HG03097 (cell line): Measurements from ENCODE around the gene EFCC1.

Experiments
- ATAC-seq: cut with Tn5 transposase; IDR thresholded peaks from one replicate; pipeline ENCODE4 v1.9.1; 2021; ENCODE audit not compliant: unreplicated experiment, low FRiP score

The EFCC1 gene, protein sequence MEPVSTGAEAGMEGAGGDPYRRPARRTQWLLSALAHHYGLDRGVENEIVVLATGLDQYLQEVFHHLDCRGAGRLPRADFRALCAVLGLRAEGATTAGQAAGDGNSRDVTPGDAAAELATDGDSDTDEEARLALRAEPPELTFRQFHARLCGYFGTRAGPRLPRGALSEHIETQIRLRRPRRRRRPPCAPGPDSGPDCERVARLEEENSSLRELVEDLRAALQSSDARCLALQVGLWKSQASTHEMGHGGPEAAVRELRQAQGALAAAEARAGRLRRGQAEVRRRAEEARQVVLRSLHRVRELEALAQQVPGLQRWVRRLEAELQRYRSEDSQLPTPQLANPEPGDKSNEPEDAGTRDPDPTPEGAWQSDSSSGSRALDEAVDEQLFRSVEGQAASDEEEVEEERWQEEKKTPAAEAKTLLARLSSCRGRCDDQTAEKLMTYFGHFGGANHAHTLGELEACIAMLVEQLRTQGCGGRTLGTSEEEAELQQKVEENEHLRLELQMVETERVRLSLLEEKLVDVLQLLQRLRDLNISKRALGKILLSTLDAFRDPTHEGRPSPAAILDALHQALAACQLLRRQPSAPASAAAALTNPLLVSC

DNA sequence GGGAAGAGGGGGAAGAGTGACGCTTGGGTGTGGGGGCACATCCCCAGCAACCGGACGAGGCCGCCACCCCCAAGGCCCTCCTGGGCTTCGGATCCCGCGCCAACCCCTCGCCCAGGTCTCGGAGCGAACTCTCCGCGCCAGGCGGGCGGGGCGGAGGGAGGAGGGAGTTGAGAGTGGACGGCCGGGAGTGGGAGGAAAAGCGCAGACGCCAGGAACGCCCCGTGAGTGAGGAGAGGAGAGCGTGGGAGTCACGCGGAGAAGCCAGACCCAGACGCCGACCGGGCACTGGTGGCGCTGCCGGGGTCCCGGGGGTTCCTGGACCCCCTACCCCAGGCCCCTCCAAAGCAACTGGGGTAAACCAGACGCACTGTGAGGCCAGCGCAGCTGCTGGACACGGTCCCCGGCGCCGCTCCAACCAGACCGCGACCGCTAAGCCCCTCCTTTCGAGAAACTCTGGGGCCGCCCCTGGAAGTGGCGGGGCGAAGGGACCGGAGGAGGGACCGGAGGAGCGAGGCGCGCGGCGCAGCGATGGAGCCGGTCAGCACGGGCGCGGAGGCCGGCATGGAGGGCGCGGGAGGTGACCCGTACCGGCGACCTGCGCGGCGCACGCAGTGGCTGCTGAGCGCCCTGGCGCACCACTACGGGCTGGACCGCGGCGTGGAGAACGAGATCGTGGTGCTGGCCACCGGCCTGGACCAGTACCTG, at the start of gene EFCC1:
TSS of gene EFCC1 (plus strand) at position 204 of the 705 bp plus-strand sequence. CDS start at position 529, 325 bp downstream.
- no peak for ATAC-seq

DNA sequence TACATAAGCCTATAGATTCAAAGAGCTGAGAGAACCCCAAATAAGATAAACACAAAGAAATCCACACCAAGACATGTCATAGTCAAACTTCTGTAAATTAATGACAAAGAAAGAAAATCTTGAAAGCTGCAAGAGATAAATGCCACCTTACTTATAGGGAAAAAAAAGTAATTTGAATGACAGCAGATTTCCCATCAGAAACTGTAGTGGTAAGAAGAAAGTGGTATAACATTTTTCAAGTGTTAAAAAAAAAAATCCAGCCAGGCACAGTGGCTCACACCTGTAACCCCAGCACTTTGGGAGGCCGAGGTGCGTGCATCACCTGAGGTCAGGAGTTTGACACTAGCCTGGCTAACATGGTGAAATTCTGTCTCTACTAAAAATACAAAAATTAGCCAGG, 44.7 kb upstream of the EFCC1 start:
- ATAC-seq = no peak

DNA sequence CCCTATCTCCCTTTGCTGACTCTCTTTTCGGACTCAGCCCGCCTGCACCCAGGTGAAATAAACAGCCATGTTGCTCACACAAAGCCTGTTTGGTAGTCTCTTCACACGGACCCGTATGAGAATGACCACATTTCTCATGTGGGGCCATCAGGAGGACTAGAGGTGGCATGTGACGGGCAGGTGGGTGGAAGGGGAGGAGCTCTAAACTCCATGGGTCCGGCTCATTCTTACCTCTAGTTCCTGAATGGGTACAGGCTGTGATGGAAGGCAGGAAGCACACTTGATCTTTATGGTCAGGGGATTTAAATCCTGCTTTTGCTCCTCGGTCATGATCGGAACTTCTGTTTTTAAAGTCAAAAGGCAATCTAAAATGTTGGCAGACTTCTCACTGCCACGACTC, 35.8 kb upstream of the EFCC1 start:
- no peak for ATAC-seq

DNA sequence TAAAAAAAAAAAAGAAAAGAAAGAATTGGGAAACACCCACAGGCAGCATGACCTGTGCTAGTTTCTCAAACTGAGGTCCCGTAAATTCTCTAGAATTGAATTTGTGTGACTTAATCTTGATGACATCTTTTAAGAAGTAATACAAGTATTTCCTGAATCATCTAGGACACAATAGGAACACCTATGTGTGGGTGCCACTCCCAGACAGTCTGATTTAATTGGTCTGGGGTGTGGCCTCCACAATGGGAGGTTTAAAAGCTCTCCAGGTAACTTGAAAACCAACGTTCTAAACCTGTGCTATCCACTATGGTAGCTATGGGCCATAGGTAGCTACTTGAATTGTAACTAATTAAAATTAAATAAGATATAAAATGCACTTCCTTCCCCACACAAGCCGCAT, 35.3 kb upstream of the EFCC1 start:
- ATAC-seq = no peak

DNA sequence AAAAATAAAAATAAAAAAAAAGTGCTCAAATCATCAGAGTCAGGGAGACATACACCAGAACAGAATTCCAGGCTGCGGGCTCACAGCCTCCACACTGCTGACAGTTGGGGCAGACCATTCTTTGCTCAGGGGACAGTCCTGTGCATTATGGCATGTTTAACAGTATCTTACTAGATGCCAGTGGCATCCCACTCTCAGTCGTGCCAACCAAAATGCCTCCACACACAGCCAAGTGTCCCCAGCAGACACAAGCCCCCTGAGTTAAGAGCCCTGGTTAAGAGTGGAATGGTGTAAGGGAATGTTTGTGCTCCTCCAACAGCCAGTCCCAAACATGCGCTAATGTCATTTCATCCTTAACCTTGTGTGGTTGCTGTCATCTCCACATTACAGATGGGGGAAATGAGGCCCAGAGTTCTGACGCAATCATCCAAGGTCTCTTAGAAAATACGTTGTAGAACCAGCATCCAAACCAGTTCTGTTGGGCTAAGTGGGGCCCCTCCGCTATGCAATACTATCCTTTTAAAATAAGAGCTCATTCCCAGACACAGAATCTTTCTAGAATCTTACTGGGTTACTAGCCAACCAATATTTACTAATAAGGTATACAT, 33.3 kb upstream of the EFCC1 start:
- no peak for ATAC-seq

DNA sequence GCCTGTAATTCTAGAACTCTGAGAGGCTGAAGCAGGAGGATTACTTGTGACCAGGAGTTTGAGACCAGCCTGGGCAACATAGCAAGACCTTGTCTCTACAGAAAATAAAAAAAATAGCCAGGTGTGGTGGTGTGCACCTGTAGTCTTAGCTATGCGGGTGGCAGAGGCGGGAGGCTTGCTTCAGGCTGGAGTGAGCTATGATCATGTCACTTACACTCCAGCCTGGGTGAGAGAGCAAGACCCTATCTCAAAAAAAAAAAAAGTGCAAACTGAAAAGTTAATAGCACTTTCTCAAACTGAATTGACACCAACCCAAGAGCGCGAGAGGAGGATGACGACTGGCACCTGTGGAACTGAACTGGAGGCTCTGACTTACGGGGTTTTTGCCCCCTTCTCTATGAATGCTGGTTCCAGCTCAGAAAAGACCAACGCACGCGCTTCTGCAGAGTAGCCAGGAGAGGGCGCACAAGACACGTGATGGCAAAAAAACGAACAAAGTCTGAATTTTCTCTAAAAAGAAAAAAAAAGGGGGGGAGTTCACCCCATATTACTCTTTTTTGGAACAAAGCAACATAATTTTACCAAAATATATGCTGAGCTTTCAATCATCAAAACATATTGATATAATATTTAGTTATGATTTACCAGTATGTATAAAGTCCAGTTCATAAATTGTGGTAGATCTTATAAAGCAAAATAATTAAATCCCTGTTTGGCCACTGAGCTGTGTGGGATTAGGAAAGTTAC, 30.9 kb upstream of the EFCC1 start:
- ATAC-seq = no peak

DNA sequence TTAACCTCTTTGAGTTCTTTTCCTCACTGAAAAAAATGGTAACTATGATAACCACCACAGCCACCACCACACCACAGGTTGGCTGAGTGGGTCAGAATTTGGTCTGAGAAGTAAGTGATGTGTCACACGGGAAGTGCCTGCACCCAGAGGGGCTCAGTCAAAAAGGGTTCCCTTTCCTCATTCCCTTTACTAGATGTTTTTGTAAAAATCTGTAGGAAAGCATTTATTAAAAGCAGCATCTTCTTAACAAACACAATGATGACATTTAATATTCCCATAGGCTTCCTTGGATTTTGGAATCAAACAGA, 30.4 kb upstream of the EFCC1 start:
- ATAC-seq = no peak

DNA sequence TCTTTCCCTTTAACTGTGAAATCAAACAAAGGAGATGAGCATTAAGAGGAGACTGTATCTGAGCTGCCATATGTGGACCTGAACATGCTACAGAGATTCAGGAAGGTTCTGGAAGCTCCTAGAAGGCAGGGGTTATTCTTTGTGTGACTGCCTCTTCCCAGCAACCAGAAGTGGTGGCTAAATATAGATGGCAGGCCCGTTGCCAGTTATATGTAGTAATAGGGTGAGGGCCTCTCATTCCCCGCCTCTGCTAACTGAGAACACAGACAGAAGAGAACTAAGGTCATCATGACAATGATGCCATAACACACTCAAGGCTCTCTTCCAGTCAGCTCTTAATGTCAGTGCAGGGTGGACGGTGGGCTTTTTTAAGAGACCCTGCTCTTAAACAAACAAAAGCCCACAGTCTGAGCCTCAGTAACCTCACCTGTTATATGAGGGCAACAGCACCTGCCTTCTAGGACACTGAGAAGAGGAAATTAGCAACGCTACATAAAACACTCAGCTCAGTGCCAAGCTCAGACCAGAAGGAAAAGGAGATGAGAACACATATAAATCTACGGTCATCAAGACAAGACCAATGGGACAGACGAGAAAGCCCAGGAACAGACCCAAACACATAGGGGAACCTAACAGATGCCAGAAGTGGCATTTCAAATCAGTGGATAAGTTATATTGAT, 29.5 kb upstream of the EFCC1 start:
- no peak for ATAC-seq

DNA sequence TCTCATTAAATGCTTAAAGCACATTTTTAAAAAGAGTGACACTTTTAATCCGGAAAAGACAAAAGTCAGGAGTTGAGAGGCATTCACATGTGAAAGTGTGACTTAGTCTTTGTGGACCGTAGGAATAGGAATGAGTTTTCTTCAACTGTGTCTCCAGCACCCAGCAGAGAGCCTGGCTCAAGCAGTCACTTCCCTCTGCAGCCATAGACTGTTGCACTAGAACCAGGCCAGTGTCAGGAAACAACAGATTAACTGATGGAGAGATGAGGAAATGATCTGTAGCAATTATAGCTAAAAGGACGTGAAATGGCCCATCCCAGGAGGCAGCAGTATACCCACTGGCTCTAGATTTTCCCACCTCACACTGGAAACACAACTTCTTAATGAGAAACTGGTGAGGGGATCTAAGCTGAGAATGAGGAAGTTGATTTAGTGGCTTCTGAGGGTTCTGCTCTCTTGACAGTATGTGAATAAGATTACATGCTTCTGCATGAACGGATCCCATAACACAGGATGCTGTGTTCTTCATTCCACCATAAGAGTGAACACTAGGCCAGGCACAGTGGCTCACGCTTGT, 27.0 kb upstream of the EFCC1 start:
- ATAC-seq = no peak

DNA sequence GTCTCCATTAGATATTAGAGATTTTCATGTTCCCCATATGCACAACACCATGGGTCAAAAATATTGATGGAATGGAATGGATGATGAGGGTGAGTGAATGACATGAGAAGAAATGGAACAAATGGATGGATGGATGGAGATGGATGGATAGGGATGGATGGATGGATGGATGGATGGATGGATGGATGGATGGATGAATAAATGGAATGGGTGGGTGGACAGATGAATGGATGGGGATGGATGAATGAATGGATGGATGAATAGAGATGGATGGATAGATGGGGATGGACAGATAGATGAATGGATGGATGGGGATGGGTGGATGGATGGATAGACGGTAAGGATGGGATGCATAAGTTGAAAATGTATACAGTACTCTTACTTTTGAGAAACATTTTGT, 25.8 kb upstream of the EFCC1 start:
- ATAC-seq = no peak

DNA sequence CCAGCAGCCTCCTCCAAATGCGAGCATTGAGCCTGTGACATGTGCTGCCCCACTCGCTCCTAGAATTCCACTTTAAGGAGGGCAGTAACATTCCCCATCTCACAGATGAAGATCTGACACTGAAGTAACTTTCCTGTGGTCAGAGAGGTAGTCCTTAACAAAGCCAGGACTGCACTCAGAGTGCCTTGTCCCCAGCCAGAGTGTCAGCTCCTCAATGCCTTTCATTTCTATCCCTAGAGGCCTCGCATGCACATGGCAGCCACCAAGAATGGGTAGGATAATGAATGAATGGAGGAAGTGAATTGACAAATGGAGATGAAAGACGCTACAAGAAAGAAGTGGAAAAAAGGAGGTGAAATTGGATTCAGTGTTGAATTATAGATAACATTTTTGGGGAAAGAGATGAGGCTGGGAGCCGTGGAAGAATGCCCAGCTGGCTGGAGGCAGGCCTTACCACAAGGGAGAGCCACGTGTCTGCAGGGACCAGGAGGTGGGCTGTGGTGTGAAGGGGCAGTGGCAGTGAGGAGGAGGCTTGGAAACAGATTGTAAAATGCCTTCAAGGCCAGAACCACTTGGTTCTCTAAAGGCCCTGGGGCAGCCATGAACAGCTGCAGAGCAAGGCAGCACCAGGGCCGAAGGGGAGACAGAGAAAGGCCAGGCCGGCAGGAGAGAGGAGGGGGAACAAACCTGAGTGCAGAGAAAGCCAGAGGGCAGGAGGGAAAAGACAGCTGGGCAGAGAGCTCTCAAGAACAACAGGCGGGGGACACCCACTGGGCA, 17.6 kb upstream of the EFCC1 start:
- no peak for ATAC-seq

DNA sequence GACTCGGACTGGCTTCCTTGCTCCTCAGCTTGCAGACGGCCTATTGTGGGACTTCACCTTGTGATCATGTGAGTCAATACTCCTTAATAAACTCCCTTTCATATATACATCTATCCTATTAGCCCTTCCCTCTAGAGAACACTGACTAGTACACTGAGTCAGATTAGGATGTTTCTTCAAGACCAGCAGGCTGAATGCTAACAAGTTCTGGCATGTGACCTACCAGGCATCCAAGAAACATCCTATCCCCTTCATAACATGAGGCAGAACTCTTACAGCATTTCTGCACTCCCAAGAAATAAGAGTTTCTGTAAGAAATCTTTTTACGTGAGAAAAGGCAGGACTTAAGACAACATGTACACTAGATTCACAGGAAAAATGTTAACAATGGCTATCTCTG, 16.5 kb upstream of the EFCC1 start:
- ATAC-seq = no peak

DNA sequence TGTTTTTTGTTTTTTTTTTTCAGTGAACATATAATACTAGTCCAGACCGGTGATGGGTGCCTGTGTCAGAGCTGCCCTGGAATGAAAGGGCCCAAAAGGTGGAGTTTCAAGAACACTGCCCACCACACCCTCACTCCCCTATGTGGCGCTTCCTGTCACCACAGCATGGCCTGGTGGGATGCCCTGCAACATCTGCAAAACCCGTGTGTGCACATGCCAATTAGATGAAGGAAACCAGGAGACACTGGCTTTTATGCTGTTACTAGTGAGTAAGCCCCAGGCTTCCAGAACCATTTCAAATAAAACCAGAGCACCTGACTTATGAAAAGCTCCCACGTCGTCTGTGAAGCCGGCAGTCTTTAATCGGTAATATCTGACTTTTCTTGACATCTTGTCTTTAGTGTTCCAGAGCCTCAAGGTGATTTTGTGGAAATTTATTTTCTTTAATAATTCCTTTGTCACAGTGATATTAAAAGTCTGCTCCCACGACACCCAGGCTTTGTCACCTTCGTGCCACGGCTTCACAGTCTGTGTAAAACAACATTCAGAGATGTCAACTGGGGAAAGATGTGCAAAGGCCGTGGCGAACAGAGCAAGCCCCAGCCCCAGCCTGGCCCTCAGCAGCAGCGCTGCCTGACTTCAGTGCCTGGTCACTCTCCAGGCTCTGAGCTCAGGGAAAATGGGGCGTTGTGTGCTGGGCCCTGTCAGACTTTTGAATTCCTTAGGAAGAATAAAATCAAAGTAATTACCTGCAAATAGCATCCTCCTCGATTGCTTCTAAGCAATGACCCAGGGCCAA, 13.6 kb upstream of the EFCC1 start:
- no peak for ATAC-seq

DNA sequence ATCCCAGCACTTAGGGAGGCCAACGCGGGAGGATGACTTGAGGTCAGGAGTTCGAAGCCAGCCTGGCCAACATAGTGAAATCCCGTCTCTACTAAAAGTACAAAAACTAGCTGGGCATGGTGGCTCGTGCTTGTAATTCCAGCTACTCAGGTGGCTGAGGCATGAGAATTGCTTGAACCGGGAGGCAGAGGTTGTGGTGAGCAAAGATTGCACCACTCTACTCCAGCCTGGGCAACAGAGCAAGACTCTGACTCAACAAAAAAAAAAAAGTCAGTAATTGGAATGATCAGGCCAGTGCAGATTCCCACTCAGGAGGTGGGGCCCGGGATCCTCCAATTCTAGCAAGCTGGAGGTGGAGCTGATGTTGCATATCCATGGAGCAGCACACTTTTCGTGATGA, 12.8 kb upstream of the EFCC1 start:
- ATAC-seq = no peak

DNA sequence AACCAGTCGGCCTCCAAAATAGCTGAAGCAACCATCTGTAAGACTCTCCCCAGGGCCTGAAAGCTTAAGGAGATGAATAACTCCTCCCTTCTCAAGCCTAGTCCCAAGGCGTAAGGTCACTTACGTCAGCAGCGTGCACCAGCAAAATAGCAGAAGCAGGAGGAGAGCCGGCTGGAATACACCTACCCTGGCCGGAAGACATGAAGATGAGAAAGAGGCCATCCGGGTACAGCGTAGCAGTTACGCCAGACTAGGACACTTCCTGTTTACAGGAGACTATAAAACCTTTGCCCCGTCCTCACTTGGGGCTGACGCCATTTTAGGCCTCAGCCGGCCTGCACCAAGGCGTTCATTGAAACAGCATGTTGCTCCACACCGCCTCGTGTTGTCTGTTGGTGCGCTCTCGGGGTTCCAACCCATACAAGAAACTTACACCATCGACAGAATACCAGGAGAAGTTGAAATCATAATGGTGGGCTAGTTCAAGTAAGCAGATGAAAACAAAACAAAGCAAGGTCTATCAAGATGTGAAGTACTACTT, 9.7 kb upstream of the EFCC1 start:
- ATAC-seq = no peak

DNA sequence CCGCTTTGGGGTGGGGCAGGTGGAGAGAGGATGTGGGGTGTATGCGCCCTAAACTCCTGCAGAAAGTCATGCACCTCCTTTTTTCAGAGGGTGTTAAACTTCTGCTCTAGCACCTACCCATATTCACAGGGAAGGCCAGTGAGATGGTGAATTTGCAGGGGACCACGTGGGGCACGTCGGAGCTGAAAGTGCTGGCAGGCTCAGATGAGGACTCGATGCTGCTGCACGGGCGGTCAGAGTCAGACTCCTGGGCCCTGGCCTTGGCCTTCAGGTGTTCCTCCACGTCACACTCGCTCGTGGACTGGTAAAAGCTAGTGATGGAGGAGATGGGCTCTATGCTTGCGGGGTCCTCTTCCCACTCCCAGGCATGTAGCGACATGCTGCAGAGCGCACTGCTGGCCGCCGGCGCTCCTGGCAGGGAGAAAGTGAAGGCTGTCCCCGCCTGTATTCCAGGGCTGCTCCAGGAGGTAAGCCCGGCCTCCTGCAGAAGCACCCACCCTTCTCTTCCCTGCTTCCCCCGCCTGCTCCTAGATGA, 8.1 kb upstream of the EFCC1 start:
- no peak for ATAC-seq

DNA sequence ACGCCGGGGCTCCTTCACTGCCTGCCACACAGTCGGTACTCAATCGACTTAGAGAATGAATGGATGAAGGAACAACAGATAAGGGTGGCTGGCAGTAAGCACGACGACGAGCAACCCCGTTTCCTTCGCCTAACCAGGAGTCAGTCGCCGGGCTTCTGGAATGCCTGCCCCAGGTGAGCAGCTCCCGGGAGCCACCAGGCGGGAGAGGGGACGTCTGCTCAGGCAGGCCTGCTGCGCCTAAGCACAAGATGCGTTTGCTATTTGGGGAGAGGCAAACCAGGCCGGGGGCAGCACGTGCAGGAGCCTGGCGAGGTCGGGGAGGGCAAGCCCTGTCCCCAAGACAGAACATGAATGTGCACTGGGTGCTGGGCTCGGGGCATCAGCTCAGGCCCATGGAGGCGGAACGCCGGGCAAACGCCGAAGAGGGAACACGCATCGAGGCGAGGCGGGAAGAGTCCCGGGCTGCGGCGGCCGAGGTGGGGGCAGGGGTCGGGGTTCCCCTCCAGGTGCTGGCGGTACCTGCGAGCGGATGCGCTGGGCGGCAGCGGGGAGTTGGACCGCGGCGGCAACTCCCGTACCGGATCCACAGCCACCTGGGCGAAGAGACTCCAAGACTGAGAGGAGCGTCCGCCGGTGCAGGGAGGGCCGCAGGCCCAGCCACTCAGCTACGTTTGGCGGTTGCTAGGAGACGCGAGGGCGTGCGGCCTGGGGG, 7.5 kb upstream of the EFCC1 start, which contains the start of gene CFAP92:
TSS of gene CFAP92 (minus strand) at position 616 of the 712 bp plus-strand sequence. CDS start 772 bp downstream, outside the sequence.
- peak; percentile 51 for ATAC-seq
